H1 (cell line): ENCODE data around the gene CREBBP. TPM values are rescaled to one million over a fixed set of nuclear protein-coding genes. Genes with fewer than 3 reads are reported as not detected.
"Not testable (repeated sequence)": the region's sequence is repeated elsewhere in the genome, so short reads cannot be mapped to it uniquely, and the experiment has no call there.

Experiments
- CTCF ChIA-PET: fragments of 300-600 bp; sonication (Branson Sonifier 250); formaldehyde crosslinking; loops from one replicate; lab custom pipeline; 2021; ENCODE audit not compliant: partially characterized antibody; lab: Charles Lee
- POLR2A ChIA-PET: fragments of 300-600 bp; sonication (Branson Sonifier 250); formaldehyde crosslinking; loops from one replicate; lab custom pipeline; 2021; ENCODE audit warnings: inconsistent platforms; ENCODE audit not compliant: partially characterized antibody; lab: Charles Lee
- DNase-seq, 2 experiments: peaks; one replicate each; pipeline versions ENCODE4 v3.0.0 to v3.0.0-alpha.2; 2010 to 2022; ENCODE audit warnings: low spot score in 2 of 2, low read depth in 1 of 2, mixed read lengths in 1 of 2
- FAIRE-seq: peaks from 2 replicates; lab custom pipeline; 2011; peaks lifted over from hg19 to GRCh38; lab: Jason Lieb, UNC
- H2AFZ ChIP-seq: 2 replicates; pipeline ENCODE4 v1.8.1; 2012; ENCODE audit warnings: low read length, inconsistent platforms
- H2AK5ac ChIP-seq: 2 replicates; pipeline ENCODE4 v1.6.1; 2013; ENCODE audit warnings: low read depth, low read length
- H2BK120ac ChIP-seq: replicated peaks from 2 replicates; pipeline ENCODE3; 2013; ENCODE audit warnings: low read depth, low read length, inconsistent platforms
- H2BK12ac ChIP-seq: 2 replicates; pipeline ENCODE4 v1.6.1; 2013; ENCODE audit warnings: low read depth, low read length
- H2BK15ac ChIP-seq: 2 replicates; pipeline ENCODE4 v1.6.1; 2013; ENCODE audit warnings: low read length
- H2BK20ac ChIP-seq: 2 replicates; pipeline ENCODE4 v1.6.1; 2013; ENCODE audit warnings: low read length
- H2BK5ac ChIP-seq: 2 replicates; pipeline ENCODE4 v1.6.1; 2013; ENCODE audit warnings: low read depth, low read length
- H3K14ac ChIP-seq: 2 replicates; pipeline ENCODE4 v1.6.1; 2013; ENCODE audit warnings: inconsistent platforms; ENCODE audit not compliant: insufficient read length
- H3K18ac ChIP-seq: 2 replicates; pipeline ENCODE4 v1.6.1; 2013; ENCODE audit warnings: low read length; ENCODE audit errors: extremely low read depth
- H3K23ac ChIP-seq: 2 replicates; pipeline ENCODE4 v1.6.1; 2013; ENCODE audit warnings: inconsistent platforms; ENCODE audit not compliant: insufficient read length
- H3K23me2 ChIP-seq: 2 replicates; pipeline ENCODE4 v1.6.1; 2013; ENCODE audit warnings: low read depth, low read length
- H3K27ac ChIP-seq: 2 replicates; pipeline ENCODE4 v1.6.1; 2011; ENCODE audit warnings: low read depth, low read length, inconsistent platforms
- H3K27me3 ChIP-seq, 4 experiments: replicated peaks in 1 of 4; 1 replicate in 1 of 4; 2 replicates in 3 of 4; pipeline versions ENCODE4 v1.6.1 to v1.8.1; 2011 to 2013; ENCODE audit warnings: low read length in 3 of 4, mild to moderate bottlenecking in 3 of 4, inconsistent platforms in 2 of 4, mixed read lengths in 2 of 4, moderate library complexity in 1 of 4; ENCODE audit not compliant: control insufficient read depth in 3 of 4, insufficient read depth in 3 of 4; ENCODE audit errors: extremely low read depth in 1 of 4
- H3K36me3 ChIP-seq, 4 experiments: 2 replicates each; pipeline versions ENCODE4 v1.6.1 to v1.8.1; 2011 to 2013; ENCODE audit warnings: mild to moderate bottlenecking in 4 of 4, low read length in 3 of 4, moderate library complexity in 2 of 4, control low read depth in 1 of 4, inconsistent platforms in 1 of 4; ENCODE audit not compliant: insufficient read depth in 4 of 4, control insufficient read depth in 2 of 4
- H3K4ac ChIP-seq: replicated peaks from 2 replicates; pipeline ENCODE3; 2013; ENCODE audit warnings: low read length, low read depth, mixed read lengths, inconsistent platforms; ENCODE audit not compliant: insufficient read length
- H3K4me1 ChIP-seq, 4 experiments: replicated peaks in 1 of 4; 1 replicate in 1 of 4; 2 replicates in 3 of 4; pipeline versions ENCODE4 v1.6.1 to v1.8.1; 2011 to 2013; ENCODE audit warnings: low read length in 3 of 4, inconsistent platforms in 2 of 4, mixed read lengths in 1 of 4; ENCODE audit not compliant: insufficient read depth in 4 of 4, control insufficient read depth in 3 of 4
- H3K4me2 ChIP-seq, 2 experiments: 2 replicates each; pipeline versions ENCODE4 v1.6.1 to v1.8.1; 2011 to 2013; ENCODE audit warnings: low read depth in 2 of 2, low read length in 2 of 2, control low read depth in 1 of 2, inconsistent platforms in 1 of 2, mild to moderate bottlenecking in 1 of 2; ENCODE audit not compliant: insufficient read depth in 1 of 2
- H3K4me3 ChIP-seq, 4 experiments: fragments of 200-600, 300-600 bp in 1 of 4; sonication (generic), shearing (Covaris generic), sonication (Bioruptor Twin) in 1 of 4; 2 replicates each; pipeline versions ENCODE4 v1.5.1 to v1.8.1; 2011 to 2016; ENCODE audit warnings: low read length in 4 of 4, low read depth in 3 of 4, control low read depth in 2 of 4, inconsistent platforms in 2 of 4, mild to moderate bottlenecking in 2 of 4, mixed read lengths in 1 of 4, moderate library complexity in 1 of 4; ENCODE audit not compliant: insufficient read depth in 2 of 4; ENCODE audit errors: extremely low read depth in 1 of 4
- H3K56ac ChIP-seq: replicated peaks from 2 replicates; pipeline ENCODE3; 2013; ENCODE audit warnings: low read depth, mild to moderate bottlenecking, mixed read lengths, low read length, inconsistent platforms; ENCODE audit not compliant: insufficient read length
- H3K79me1 ChIP-seq: 2 replicates; pipeline ENCODE4 v1.6.1; 2013; ENCODE audit warnings: low read depth, low read length, control low read depth
- H3K79me2 ChIP-seq, 2 experiments: 2 replicates each; pipeline versions ENCODE4 v1.6.1 to v1.8.1; 2012 to 2013; ENCODE audit warnings: low read length in 2 of 2, mild to moderate bottlenecking in 2 of 2, inconsistent platforms in 1 of 2; ENCODE audit not compliant: insufficient read depth in 2 of 2, control insufficient read depth in 1 of 2
- H3K9ac ChIP-seq, 4 experiments: replicated peaks in 1 of 4; 1 replicate in 1 of 4; 2 replicates in 3 of 4; pipeline versions ENCODE4 v1.6.1 to v1.8.1; 2011 to 2013; ENCODE audit warnings: low read depth in 3 of 4, low read length in 3 of 4, control low read depth in 2 of 4, mild to moderate bottlenecking in 2 of 4, moderate library complexity in 2 of 4, inconsistent platforms in 1 of 4; ENCODE audit errors: extremely low read depth in 1 of 4
- H3K9me3 ChIP-seq, 2 experiments: 2 replicates each; pipeline versions ENCODE4 v1.6.1 to v1.8.1; 2012 to 2013; ENCODE audit warnings: mild to moderate bottlenecking in 2 of 2, moderate library complexity in 2 of 2, control low read depth in 1 of 2, inconsistent platforms in 1 of 2, low read depth in 1 of 2, low read length in 1 of 2, mixed read lengths in 1 of 2; ENCODE audit not compliant: insufficient read depth in 2 of 2
- H4K20me1 ChIP-seq, 2 experiments: replicated peaks in 1 of 2; 2 replicates each; pipeline versions ENCODE3 to v1.8.1; 2011 to 2013; ENCODE audit warnings: inconsistent platforms in 2 of 2, low read length in 2 of 2, mild to moderate bottlenecking in 1 of 2; ENCODE audit not compliant: insufficient read depth in 2 of 2, control insufficient read depth in 1 of 2
- H4K5ac ChIP-seq: 2 replicates; pipeline ENCODE4 v1.6.1; 2013; ENCODE audit warnings: low read length, low read depth, mixed read lengths, inconsistent platforms; ENCODE audit not compliant: insufficient read length
- H4K8ac ChIP-seq: 2 replicates; pipeline ENCODE4 v1.8.0; 2013; ENCODE audit warnings: mild to moderate bottlenecking, moderate library complexity, low read length, inconsistent platforms; ENCODE audit not compliant: insufficient read depth; ENCODE audit errors: extremely low read depth
- H4K91ac ChIP-seq: replicated peaks from 2 replicates; pipeline ENCODE3; 2013; ENCODE audit warnings: low read length, mixed read lengths, inconsistent platforms; ENCODE audit not compliant: insufficient read length
- ASH2L ChIP-seq: fragments of 200-600, 300-600 bp; sonication (generic); IDR thresholded peaks from one replicate; pipeline ENCODE4 v1.7.1; 2017; ENCODE audit warnings: low read length
- SRF ChIP-seq: IDR thresholded peaks from 2 replicates; pipeline ENCODE4 v1.6.1; 2011; ENCODE audit warnings: mild to moderate bottlenecking, low read depth, low read length, moderate library complexity
- WGBS, 2 experiments: shearing (Covaris generic) in 1 of 2; methylation state at CpG; one replicate each; pipeline versions ENCODE4 v1.1.6 to v1.1.7; 2013 to 2015; ENCODE audit warnings: low lambda C conversion rate in 2 of 2, mixed read lengths in 2 of 2, inconsistent platforms in 1 of 2, low coverage in 1 of 2, missing lambda C conversion rate in 1 of 2; ENCODE audit not compliant: insufficient replicate concordance in 2 of 2, insufficient coverage in 1 of 2, insufficient read length in 1 of 2; ENCODE audit errors: extremely low coverage in 1 of 2, missing lambda C conversion rate in 1 of 2; 5-methylcytosine and 5-hydroxymethylcytosine counted together
- polyA plus RNA-seq, 7 experiments: library from polyadenylated mRNA; depleted of rRNA in 3 of 7; stranded (reverse) in 5 of 7; unstranded in 2 of 7; fragments of >200 nt in 5 of 7; fragments of 200-250 nt in 2 of 7; gene quantifications; 1 replicate in 5 of 7; 2 replicates in 1 of 7; 4 replicates in 1 of 7; pipeline versions ENCODE4 v1.2.1 to v1.2.3, GENCODE V29; 2011 to 2013; ENCODE audit warnings: missing spikeins in 2 of 7, mixed read lengths in 2 of 7
- total RNA-seq: library from RNA; stranded (reverse); fragmentation: NEBNext Ultra II Directional; extraction: Animal tissue kit (Norgen Biotek cat#: 25700); gene quantifications from 2 replicates; pipeline ENCODE4 v1.2.1, GENCODE V29; 2021

CREBBP gene
- total and polyA plus RNA-seq, 2 of the 8 experiments (the other 6 are each of a cell fraction or from before 2014, with no cell fraction given) = 10.0 to 60.1 TPM

- TF ChIP-seq SRF (no peak), ASH2L (no peak)
Observed at GRCh38 chr16:3912373-3912772, 31.9 kb upstream of the CREBBP start (continued).

GRCh38 chr16:3911741-3912140 is 31.2 kb upstream of the CREBBP start:
- H2BK20ac ChIP-seq, H4K5ac ChIP-seq, H3K18ac ChIP-seq, H2BK12ac ChIP-seq, H2BK120ac ChIP-seq, H2AFZ ChIP-seq, H3K27ac ChIP-seq, H3K9ac ChIP-seq, H4K8ac ChIP-seq, H3K4me1 ChIP-seq, H3K14ac ChIP-seq, H3K4me3 ChIP-seq, H2AK5ac ChIP-seq, H4K20me1 ChIP-seq, H3K79me2 ChIP-seq, H3K36me3 ChIP-seq, H3K4ac ChIP-seq, POLR2A ChIA-PET, H2BK15ac ChIP-seq, H3K23me2 ChIP-seq, H3K27me3 ChIP-seq, H3K9me3 ChIP-seq, H3K79me1 ChIP-seq, H3K23ac ChIP-seq, H3K4me2 ChIP-seq, DNase-seq, FAIRE-seq, H4K91ac ChIP-seq, H2BK5ac ChIP-seq, H3K56ac ChIP-seq: not testable (repeated sequence)
- CTCF ChIA-PET = interaction anchor here (1.2 kb wide), 1 partner anchor 29 kb away, joined by 3 read pairs; no protein-coding TSS in a partner anchor
- 91% methylated on average over 6 of the region's 6 CpGs; no CpG with 5 or more reads in 1 of the 2 experiments for WGBS, 2 experiments
